HG03045 (cell line): ENCODE measurements around the gene PNLIPRP3.

Source experiments
- ATAC-seq: cut with Tn5 transposase; IDR thresholded peaks from one replicate; pipeline ENCODE4 v1.9.1; 2021; ENCODE audit warnings: mild to moderate bottlenecking, moderate library complexity; ENCODE audit not compliant: unreplicated experiment

Gene PNLIPRP3

DNA sequence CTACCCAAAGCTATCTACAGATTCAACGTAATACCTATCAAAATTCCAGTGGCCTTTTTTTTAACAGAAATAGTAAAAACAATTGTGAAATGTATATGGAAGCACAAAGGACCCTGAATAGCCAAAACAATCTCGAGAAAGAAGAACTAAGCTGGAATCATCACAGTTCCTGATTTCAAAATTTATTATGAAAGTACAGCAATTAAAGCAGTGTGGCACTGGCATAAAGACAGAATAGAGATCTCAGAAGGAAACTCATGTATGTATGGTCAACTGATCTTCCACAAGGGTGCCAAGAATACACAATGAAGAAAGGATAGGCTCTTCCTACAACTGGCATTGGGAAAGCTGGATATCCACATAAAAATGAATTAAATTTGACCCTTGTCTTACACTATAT is 23.2 kb downstream of the PNLIPRP3 start:
- no peak for ATAC-seq

GRCh38 chr10:116451711-116452337 is 24.2 kb downstream of the PNLIPRP3 start:
- no peak for ATAC-seq

DNA sequence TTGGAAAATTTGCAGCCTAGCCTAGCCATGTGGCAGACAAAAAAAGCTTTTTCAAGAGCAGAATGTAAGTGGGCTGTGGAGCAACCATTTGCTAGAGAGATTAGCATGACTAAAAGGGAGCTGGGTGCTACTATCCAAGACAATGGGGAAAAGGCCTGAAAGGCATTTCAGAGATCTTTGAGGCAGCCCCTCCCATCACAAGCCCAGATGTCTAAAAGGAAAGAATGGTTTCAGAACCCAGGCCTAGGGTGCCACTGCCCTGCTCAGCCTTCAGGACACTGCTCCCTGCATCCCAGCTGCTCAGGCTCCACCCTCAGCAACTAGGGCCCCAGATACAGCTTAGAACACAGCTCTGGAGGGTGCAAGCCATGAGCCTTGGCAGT is 24.7 kb downstream of the PNLIPRP3 start:
- no peak for ATAC-seq

DNA sequence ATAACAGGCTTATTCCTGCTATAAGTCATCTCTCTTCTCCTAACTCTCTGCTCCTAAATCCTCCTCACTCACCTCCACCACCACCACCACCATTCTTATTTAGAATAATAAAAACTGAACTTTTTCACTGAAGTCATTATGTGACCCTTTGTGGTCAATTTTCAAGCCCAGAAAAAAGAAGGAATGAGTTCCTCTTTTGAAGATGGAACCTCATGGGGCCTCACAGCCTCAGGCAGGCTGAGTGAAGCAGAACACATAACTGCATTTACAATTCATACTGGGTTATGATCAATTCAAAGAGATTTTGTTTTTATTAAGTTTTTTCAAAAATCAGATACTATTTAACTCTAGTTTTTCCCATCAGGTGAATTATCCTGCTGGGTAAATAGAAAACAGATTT is 29.8 kb downstream of the PNLIPRP3 start:
- ATAC-seq: no peak

DNA sequence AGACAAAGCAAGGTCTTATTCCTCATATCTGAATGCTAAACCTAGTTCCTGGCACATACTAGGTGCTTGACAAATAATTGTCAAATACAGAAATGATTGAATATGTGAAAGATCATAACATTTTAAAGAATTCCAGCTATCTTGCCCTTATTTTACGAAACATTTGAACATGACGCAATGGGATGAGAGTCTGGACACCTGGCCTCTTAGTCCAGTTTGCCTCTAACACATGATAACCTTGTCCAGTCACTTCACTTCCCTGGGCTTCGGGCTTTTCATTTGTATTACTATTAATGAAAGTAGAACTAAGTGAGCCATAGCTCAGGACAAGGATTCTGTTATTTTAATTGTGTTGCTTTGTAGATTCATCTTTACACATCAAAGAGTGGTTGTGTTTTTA is 32.6 kb downstream of the PNLIPRP3 start:
- no peak for ATAC-seq

DNA sequence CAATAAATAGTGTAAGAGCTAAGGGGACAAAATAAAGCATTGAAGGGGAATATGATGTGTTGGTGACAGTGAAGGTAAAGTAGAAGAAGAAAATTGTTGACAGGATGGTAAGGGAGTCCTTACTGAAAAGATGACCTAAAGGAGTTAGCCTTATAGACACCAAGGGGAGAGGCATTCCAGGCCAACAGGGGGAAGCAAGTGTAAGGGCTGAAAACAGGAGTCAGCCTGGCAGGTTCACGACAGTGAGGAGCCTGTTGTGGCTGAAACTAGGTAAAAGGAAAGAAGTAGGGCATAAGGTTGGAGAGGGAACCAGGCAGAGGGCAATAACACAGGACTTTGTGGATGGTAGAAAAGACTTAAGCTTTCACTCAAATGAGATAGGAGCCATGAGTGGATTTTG is 34.0 kb downstream of the PNLIPRP3 start:
- no peak for ATAC-seq

DNA sequence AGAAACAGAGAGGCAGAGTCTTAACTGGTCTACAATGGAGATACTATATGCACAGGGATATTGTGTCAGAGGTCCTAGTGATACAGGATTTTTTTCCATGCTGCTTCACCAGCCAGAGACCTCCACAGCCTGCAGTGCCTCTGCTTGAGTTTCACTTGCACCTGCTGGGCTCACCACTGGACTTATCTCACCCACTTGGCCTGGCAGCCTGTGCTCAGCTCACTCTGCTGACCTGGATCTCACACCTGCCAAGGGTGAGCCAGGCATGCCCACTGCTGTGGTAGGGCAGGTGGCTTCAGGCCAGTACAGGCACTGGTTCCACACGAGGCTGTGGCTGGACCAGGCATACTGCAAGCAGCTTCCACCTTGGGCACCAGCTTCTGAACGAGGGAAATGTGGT is 36.6 kb downstream of the PNLIPRP3 start:
- ATAC-seq: no peak

DNA sequence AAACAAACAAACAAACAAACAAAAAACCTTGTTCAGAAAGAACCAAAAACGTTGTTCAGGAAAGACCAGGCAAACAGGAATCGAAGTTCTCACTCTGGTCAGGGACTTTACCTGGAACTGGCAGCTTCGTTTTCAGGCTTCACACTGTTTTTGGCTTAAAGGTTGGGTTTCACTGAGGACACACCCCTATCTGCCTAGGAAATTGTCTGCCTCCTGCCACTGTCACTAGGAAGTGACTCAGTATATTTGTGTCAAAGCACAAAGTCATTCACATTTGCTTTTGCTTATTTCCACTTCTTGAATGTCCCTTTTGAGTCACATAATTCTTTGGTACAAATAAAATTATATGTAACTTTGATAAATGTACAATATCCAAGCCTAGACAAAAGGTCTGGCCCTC is 37.9 kb downstream of the PNLIPRP3 start:
- no peak for ATAC-seq

DNA sequence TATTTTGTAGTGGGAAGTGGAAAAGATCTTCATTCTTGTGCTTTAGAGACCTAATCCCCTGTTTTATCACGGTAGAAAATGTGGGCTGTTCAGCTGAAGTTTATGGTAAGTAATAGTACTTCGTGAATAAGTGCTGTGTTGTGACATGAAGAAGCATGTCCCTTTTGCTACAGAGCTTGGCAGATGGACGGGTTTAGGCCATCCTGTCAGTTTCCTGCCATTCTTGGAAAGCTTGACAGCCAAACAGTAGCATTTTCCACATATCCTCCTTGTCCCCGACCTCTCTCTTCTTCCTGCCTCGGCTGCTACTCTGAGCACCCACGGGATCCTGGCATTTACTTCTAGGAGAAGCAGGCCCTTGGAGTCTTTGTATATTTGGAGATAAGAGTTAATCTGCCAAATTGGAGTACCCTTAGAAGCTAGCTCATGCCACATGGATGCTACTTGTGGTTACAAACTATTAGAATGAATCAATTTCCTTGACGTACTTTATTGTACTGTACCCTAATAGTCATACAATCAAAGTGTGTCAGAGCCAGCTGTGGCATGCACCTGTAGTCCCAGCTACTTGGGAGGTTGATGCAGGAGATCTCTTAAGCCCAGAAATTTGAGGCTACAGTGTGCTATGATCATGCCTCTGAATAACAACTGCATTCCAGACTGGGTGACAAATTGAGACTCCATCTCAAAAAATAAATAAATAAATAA is 39.2 kb downstream of the PNLIPRP3 start:
- ATAC-seq: no peak

DNA sequence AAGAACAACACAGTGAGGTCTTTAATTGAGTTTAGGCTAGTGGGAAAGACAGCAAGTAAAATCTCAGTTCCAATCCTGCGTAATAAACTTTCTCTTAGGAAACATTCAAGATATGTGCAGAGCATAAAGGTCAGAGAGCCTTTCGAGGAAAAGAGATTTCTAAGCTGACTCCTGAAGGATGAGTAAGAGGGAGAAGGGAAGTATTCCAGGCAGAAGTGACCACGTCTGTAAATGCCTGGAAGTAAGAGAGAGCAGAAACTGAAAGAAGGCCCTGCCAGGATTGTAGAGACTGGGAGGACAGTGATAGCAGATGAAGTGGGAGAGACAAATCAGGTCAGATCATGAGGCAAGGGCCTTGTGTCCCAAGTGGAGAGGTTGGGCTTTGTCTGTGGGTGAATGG is 41.8 kb downstream of the PNLIPRP3 start:
- no peak for ATAC-seq

DNA sequence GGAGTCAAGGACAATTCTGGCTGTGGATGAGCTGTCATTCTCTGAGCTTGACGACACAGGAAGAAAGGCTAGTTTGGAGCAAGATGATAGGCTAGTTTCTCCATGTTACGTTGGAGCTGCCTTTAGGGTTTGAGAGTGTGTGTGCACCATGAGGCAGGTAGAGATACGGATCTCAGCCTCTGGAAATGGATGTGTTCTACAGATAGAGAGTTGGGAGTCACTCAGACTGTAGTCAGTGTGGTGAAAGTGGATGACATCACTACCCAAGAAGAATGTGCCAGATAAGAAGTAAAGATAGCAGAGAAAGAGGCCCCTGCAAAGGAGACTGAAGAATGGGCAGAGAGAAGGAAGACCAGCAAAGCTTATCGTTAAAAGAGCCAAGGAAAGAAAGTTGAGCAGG is 42.4 kb downstream of the PNLIPRP3 start:
- ATAC-seq: no peak

GRCh38 chr10:116470768-116471415 is 43.2 kb downstream of the PNLIPRP3 start:
- ATAC-seq: no peak

DNA sequence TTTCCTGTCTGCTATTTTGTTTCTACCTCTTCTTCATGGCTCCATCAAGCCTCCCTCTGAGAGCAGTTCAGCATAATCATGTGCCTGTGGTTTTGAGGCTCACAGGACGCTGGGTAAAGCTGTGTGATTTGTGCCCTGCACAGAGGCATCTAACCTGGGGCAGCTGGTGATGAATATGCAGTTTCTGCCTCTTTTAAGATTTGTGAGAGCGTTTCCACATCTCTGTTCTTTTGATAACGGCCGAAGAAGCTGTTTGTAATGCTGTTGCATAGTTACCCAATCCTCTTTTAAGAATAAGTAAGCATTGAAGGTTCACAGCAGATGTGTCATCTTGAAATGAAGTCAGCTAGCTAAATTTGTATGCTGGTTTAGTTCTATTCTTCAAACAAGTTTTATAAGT is 45.2 kb downstream of the PNLIPRP3 start:
- no peak for ATAC-seq

DNA sequence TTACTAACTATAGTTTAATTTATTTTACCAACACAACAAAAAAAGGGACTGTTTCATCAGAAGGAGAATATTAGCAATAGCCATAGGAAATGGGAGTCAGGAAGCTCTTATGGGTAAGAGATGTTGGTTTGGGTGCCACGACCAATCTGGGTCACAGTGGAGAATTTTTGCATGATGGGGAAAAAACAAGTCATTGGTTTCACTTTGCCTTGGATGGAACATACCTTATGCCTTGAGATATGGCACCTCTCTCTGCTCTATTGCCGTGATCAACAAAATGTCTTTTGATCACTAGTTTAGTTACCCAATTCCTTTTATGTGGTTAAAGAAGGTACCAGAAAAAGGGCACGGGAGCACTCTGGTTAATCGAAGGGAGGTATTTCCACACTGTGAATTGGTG is 48.2 kb downstream of the PNLIPRP3 start:
- no peak for ATAC-seq

DNA sequence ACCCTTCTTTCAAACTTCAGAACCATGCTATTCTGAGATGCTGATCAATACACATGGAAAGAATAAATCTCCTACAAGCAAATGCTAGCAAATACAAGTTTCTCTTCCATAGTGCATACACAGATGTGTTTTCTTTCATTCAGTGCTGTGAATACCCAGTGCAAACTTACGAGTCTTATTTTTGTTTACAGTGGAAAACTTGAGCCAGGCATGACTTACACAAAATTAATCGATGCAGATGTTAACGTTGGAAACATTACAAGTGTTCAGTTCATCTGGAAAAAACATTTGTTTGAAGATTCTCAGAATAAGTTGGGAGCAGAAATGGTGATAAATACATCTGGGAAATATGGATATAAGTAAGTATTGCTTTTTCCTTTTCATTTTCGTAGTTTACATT is 48.8 kb downstream of the PNLIPRP3 start:
- no peak for ATAC-seq

- no peak for ATAC-seq
These were observed 50.5 kb downstream of the PNLIPRP3 start for GRCh38 chr10:116477986-116478664.

- no peak for ATAC-seq
These were observed 59.3 kb downstream of the PNLIPRP3 start for GRCh38 chr10:116486770-116487448.

GRCh38 chr10:116487522-116488430 is 60.1 kb downstream of the PNLIPRP3 start:
- no peak for ATAC-seq

GRCh38 chr10:116489460-116489859 is 61.8 kb downstream of the PNLIPRP3 start:
- ATAC-seq: no peak

GRCh38 chr10:116490028-116490662 is 62.5 kb downstream of the PNLIPRP3 start:
- ATAC-seq: no peak
